Right renal cortex interstitium (tissue), 3 donors: ENCODE measurements around the gene CDX2. TPM values are rescaled to one million over a fixed set of nuclear protein-coding genes. Genes with fewer than 3 reads are reported as not detected.

Experiments used
- DNase-seq, 3 donors: peaks; one replicate each; pipeline ENCODE4 v3.0.0-alpha.2; 2013; ENCODE audit warnings: low read depth in 3 of 3, low spot score in 2 of 3
- polyA plus RNA-seq, 3 donors: library from polyadenylated mRNA; unstranded; fragments of 120-200 nt; gene quantifications; one replicate each; pipeline ENCODE4 v1.2.1, GENCODE V29; 2013; ENCODE audit not compliant: insufficient read length in 3 of 3

CDX2 gene
- polyA plus RNA-seq, 3 donors: not detected

DNA sequence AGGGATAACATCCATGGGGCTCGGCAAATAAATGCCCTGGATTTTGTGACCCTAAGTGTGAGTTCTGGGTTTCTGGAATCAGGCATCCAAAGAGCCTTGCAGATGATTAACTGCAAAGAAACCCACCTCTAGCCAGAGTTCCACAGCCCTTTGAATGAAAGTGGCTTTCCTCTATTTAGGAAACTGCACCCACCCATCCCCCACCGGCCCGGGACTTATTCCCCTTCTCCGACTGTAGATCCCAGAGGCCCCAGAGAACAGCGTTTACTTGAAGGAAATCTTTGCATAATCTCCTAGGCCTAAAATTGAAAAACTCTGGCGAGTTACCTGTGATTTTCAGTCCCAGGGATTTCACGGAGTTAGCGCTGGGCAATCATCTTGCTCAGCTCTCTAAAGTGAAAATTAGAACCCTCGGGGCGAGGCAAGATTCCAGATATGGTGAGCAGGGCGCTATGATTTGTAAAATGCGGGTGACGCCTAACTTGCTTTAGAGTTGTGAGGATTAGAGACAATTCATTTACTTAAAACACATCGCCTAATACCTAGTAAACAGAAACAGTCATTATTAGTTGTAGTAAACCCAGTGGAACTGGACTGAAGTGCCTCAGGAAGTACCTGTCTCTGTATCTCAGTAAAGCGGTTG lies 10.0 kb upstream of the CDX2 start:
- no peak for DNase-seq

DNA sequence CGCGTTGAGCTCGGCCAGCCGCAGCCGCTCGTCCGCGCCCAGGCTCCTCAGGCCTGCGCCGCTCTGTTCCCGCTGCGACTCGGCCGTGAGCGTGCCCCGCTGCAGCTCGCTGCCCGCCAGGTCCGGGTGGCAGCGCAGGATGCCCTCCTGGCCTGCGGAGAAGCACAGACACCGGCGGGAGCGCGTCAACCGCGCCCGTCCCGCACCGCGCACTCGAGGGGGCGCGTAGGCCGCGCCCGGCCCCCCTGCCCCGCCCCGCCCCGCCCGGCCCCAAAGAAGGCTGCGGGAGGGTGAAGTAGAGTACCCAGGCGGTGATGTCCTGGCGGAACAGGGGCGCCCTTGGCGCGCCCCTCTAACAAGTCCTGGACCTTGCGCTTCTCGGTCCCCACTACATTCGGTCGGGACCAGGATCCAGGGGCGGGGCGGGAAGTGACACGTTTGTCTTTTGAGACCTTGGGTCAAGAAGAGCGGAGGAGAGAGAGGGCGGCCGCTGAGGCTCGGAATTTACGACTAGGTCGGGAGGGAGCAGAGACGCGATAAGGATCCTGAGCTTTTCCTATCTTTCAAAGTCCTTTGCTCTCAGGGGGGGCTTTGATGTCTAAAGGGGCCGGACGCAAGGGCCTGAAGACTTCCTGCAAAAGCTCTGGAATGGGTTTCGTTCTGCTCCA lies 9.3 kb upstream of the CDX2 start:
- no peak for DNase-seq

DNA sequence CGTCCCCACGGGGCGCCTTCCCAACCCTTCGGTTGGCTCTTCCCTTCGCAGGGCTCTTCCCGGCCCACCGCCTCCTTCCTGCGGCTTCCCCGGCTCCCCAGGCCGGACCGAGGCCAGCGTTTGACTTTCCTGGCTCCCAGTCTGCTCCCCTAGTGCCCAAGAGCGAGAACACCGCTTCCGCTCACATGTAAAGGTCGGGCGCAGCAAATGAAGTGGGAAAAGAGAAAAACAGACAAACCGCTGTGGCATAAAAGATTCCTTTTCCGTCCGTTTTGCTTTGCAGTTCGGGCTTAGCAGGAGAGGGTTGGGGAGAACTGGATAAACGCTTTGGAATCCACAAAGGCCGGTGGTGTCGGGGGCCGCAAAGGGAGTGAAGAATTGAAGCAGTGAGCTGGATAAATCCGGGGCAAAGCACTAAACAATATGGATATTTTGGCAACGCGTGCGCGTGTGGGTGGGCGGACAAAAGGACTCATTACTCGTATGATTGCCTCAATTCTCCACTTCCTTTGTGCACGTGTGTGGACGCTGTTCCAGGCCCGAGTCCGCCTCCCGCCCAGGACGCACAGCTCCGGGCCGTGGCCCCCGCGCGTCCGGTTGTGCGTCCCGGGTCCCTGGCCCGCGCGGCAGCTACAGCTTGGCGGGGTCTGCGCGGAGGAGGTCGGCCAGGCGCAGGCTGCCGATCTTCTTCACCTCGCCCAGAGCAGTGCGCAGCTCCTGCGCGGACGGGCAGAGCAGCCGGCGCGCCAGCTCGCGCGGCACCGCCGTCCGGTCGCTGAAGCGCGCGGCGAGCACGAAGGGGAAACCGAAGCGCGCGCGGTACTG lies 8.6 kb upstream of the CDX2 start:
- DNase-seq: no peak

DNA sequence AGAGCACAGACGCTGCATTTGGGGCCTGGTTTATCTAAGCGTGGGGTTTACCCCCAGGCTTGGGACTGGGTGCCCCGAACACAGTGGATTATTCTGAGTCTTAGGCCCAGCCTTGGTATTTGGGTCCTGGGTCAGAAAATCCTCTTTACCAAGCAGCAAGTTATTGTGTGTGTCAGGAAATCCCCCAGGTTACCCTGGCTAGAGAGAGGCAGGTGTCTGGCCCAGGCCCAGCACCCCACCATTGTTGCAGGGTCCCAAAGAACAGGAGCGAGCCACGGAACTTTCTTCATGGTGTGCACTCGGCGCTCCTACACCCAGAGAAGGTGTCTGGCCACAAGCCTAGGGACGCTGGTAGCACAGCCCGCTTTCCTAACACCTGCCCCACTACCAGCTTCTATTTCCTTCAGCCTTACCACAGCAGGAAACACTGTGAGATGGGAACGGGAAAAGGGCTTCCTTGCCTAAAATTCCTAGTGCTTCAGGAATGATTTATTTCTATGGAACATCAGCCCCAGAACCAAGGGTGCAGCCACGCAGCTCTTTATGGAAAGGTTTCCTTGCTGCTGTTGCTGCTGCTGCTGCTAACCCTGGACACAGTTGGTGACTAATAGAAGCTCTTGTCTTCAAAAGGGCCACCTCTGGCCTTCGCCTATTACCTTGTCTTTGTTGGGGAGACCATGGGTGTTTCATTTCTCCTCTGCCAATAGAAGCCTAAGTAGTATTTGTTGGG lies 7.4 kb upstream of the CDX2 start:
- DNase-seq: no peak

DNA sequence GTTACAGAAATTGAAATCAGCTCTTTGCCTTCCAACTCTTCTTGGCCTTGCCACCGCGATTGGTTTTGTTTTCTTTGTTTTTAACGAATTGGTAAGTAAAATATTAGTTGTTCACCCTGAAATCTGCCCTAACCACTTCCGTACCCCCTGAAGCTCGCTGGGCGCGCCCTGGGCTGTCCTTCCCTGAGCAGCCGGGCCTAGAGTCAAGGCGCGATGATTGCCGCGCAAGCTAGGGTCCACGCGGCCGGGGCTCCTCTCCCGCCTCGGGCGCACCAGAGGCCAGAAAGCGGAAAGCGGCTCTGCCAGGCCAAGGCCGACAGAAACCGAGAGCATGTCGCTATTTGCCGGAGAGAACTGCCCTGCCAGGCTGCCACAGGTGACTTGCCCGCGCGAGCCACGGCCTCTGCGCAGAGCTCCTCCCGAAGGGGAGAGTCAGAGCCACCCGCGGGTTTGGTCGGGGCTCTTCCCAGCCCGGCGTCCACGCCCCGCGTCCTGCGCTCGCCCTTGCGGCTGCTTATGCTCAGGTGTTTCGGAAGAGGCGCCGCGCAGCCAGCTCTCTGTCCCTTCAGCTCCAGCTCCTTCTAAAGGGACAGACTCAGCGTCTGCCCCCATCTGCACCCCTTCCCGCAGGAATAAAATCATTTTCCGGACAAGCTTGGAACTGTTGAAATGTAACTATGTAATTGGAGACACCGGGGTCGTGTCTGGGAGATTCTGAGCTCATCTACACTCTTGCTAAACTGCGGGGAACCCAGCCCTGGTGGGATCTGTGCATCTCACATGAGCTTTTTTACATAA lies 6.6 kb upstream of the CDX2 start:
- DNase-seq: no peak

DNA sequence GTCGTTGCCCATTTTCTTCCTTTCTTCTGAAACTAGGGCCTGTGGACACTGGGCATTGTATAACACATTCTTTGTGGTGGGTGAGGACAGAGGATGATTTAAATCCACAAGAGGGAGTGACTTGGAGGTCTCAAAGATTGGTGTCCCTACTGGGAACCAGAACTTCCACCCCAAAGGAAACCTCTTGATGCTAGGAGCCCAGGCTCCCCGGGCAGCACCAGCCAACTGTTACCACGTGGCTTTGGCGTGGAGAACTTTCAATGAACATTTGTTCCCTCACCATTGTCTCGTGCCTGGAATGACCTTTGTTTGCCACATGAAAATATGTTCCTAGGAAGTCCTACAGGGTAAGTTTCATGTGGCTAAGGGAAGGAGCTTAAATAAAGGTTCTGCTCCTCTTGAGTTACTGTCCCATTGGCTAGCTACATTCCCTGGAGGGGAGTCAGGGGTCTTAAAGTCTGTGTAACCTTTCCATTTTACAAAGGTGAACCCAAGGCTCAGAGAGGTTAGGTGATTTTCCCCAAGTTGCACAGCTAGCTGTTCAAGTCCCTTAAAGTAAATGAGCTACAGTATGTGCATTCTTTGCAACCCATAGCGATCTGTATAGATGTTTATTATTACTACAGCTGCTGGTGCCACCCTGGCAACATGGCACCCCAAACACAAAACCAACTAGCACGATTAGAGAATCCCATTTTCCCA lies 5.0 kb upstream of the CDX2 start:
- no peak for DNase-seq

DNA sequence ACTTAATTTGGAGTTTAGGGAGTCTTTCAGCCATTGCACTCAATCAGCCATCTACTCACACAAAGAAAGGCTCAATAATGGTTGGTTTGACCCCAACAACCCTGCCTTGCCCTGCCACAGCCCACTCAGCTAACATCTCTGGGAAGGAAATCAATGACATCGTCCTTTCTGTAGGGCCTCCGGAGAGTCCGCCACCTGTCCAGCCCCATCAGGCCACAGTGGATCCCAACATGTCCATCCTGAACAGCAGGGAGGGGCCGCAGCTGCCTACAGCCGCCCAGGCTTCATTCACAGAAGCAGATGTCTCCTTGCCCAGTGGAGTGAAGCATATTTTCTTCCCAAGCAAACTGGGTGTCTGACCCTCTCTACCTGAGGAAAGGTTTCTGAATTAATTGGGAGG lies 4.2 kb upstream of the CDX2 start:
- no peak for DNase-seq

DNA sequence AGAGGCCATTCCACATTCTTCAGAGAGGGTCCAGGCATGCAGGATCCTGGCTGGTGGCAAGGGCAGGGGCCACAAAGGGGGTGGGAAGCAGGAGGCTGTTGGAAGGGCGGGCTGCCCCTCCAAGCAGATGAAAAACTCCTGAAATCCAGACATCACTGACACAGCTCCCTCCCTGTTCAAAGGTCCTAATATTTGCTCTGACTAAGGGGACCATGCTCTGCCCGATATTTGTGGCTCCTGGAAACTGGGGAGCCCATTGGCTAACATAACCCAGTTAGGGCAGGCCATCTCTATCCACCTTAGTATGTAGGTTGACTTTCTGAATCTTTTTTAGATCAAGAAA lies 3.3 kb upstream of the CDX2 start:
- no peak for DNase-seq

DNA sequence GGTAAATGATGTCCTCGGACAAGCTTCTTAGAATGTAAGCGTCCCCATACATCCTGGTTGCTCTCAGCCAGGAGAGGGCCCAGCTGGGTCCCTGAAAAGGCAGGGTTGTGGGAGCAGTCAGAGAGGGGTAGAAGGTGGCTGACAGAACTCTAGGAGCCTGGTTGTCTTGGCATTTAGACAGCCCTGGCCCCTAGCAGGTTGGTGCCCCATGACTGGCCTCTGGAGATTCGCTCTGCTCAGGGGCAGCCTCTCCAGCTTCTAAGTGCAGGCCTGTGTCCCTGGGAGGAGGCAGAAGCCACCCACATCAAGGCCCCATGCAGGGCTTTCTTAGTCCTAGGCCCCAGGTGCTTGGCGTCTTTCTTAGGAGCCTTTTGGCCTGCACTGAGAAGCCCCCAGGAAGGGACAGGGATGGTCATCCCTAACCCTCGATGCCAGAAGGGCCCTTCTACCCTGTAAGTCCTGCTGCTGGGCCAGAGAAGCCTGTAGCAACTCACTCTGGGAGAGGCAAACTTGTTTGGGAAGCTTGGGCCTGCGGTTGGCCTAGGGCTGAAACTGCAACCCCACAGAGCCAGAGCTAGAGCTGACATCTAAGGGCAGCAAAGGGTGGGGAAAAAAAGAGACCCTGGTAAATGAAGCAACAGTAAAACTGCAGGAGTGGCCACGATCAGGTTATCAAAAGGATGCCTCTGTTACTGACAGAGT lies 2.8 kb upstream of the CDX2 start:
- DNase-seq: no peak

DNA sequence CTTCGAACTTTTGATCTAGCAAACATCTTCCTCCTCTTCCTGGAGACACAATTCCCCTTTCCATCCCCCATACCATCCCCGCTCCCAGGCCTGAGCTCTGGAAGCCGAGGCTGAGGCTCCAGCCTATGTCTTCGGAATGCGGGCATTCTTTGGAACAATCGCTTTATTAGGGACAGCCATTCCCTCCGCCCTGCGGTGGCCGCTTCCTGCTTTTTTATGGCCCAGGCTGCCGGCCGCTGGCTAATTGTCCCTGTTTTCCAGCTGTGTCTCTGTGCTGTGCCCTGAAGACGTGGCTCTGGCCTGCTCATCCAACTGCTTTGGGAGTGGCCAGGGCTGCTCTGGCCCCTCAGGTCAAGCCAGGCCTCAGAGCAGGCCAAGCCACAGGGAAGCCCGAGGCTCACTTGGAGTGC lies 2.1 kb upstream of the CDX2 start:
- no peak for DNase-seq

DNA sequence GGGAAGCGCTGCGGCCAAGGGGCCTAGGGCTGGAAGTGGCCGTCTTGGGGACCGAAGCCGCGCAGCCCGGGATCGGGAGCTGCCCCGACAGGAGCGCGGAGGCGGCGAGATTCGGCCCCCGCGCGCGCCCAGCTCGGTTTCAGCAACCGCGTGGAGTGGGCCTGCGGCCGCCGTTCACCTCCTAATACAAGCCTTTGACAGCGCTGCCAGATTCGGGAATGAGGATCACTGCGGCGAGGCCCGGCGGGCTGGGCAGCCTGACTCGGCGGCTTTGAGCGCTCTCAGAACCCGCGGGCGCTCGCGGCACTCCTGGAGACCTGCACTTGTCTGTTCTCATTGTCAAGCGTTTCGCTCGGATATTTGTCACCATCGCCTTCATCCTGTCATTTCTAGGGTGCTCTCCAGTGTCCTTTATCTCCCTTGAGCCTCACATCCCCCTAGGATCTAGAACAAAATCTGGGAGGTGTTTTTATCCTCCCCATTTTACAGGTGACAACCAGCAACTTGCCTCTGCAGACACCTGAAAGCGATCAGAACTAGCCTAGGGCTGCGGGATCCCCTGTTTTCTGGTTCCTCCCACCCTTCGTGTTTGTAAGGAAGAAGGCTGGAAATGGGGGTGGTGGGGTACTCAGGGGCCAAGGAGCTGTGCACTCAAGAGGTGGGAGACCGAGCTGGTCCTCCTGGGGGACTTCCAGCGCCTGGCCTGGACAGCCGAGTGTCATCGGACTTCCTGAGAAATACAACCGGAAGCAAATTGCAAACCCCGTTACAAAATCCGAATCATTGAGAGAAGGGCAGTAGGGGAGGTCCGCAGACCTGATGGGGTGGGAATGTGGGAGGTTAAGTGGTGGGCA lies 1.5 kb upstream of the CDX2 start:
- no peak for DNase-seq

DNA sequence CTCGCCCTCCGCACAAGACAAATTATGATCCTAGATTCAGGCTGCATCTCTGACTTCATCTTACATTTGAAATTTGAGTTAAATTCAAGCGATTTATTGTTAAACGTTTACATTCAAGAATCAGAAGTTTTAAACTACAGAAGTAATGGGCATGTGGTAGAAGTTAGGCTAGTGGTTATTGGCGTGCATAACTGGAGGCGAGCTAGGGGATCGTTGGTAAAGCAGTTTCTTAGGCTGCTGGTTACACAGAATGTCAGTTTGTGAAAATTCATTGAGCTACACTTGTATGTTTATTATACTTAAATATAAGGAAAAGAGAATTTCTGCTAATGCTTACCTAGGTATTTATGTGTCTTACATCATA lies 733 bp upstream of the CDX2 start:
- no peak for DNase-seq

DNA sequence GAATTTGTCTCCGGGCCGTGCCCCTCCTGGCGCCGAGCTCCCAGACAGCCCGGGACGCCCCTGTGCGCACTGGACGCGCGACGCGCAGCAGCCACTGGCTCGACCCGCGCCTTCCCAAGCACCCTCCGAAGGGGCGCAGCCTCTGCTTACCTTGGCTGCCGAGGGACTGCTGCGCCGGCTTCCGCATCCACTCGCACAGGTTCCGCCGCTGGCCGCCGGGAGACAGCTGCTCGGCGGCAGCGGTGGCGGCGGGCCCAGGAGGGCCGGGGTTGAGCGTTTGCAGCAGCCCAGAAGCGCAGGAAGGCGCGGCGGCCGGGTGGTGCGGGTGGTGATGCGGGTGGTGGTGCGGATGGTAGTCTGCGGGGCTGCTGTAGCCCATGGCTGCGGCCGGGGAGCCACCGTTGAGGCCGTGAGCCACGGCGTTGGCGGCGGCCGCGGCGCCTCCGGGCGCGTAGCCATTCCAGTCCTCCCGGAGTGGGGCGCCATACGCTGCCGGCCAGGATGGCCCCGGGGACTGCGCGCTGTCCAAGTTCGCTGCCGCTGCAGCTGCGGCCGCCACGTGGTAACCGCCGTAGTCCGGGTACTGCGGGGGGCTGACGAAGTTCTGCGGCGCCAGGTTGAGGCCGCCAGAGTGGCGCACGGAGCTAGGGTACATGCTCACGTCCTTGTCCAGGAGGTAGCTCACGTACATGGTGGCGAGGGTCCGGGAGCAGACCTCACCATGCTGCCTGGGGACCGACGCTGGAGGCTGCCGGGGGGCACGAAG lies 616 bp downstream of the CDX2 start:
- DNase-seq: no peak

DNA sequence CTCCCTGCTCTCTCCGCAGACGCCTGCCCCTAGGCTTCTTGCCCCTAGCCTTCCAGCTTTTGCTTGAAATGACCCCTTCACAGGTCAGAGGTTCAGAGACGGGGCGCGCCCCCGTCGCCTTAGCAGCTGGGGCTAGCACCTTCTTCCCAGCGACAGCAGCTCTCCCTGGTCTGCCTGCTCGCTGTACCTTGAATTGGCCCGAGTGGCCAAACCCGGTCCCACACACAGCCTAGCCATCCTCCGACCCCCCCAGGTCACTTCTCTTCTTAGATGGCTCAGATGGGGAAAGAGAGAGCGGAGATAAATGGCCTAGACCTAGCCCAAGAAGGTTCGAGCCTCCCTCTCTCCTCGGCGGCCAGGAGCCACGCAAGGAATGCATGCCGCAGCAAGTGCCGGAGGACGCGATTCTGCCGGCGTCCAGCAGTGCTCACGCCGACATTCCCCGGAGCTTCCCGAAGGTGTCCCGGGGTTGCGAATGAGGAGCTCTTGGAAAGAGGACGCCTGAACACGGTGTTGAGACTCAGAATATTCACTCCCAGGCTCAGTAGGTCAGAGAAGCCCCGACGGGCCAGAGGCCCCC lies 1.3 kb downstream of the CDX2 start:
- DNase-seq: no peak

DNA sequence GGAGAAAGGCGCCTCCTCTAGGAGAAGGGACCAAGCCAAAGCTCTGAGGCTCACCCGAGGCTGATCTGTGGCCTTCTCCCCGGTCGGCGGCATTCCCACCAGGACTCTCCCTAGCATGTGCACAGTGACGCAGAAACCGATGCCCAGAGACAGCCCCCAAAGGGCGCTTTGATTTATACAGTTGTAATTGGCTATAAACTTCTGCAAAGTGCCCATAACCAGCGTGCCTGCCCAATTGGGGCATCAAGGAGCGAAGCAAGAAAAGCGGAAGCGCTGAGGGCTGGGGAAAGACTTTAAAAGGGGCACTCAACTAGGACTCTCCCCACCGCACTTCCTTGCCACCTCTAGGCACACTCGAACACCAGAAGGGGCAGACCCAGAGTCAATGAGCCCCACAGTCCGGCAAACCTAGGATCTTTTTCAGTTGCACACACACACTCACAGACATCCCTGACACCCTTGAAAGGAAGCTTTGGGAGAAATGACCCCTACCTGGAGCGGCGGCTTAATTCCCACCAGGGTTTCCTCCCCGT lies 1.8 kb downstream of the CDX2 start:
- no peak for DNase-seq

DNA sequence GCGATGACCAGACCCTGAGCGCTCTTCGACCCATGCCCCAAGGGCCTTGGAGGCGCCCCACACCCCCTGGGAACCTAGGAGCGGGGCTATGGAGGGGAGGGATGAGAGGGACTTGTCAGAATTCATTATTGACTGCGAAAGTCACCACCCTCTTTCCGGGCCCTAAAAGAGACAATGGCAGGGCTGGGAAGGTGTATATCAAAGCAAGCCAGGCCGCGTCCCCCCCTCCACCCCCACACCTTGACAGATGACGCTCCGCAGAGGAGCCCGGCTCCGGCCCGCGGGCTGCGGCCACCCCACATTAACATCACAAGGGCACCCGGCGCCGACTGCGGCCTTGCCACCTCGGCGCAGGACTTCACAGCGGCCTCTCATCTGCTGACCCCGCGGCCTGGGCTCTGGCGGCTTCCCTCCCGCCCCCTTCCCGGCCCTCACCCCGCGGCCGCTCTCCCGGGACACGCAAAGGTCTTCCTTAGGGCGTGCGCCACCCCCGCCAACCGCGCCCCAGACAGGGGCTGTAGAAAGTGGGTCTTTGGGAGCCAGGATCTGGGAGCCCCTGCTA lies 2.4 kb downstream of the CDX2 start:
- DNase-seq: no peak
